ENCODE results near the gene SMARCA4.

The SMARCA4 gene

GRCh38 chr19:10963865-10964264, 3.0 kb downstream of the SMARCA4 start:
- Histone ChIP-seq H3K36me3 (ENCODE audit: control insufficient read depth, insufficient read depth, low read length) (peaks cover 34% of the 10 kb centered on the region), H3K4me3 (ENCODE audit: extremely low read depth, insufficient read depth, low read length, poor library complexity, severe bottlenecking) (no peak overlapping the region), H3K9me3 (ENCODE audit: control insufficient read depth, low read length) (no peaks in the 10 kb centered on the region), H3K27ac (ENCODE audit: low read depth, low read length, severe bottlenecking) (no peak overlapping the region), H3K4me1 (ENCODE audit: control insufficient read depth, insufficient read depth, low read length, poor library complexity, severe bottlenecking) (no peaks in the 10 kb centered on the region)
- 96 to 100% methylated on average over 3 to 4 of the region's 4 CpGs for WGBS, 2 experiments (ENCODE audit: insufficient coverage in 2 of 2)

GRCh38 chr19:10964903-10965302, 4.1 kb downstream of the SMARCA4 start:
- 97 to 98% methylated on average over 4 of the region's 4 CpGs for WGBS, 2 experiments (ENCODE audit: insufficient coverage in 2 of 2)

GRCh38 chr19:10965398-10965797, 4.6 kb downstream of the SMARCA4 start:
- 95 to 100% methylated on average over 3 of the region's 6 CpGs for WGBS, 2 experiments (ENCODE audit: insufficient coverage in 2 of 2)
- Histone ChIP-seq H3K4me1 (ENCODE audit: control insufficient read depth, insufficient read depth, low read length, poor library complexity, severe bottlenecking) (no peaks in the 10 kb centered on the region), H3K27ac (ENCODE audit: low read depth, low read length, severe bottlenecking) (no peak overlapping the region), H3K9me3 (ENCODE audit: control insufficient read depth, low read length) (no peaks in the 10 kb centered on the region), H3K4me3 (ENCODE audit: extremely low read depth, insufficient read depth, low read length, poor library complexity, severe bottlenecking) (no peak overlapping the region), H3K36me3 (ENCODE audit: control insufficient read depth, insufficient read depth, low read length) (peaks cover 41% of the 10 kb centered on the region)

More at GRCh38 chr19:10964903-10965302, 4.1 kb downstream of the SMARCA4 start:
- H3K27ac ChIP-seq (ENCODE audit: low read depth, low read length, severe bottlenecking), result no peak overlapping the region
- peaks cover 36% of the 10 kb centered on the region for H3K36me3 ChIP-seq (ENCODE audit: control insufficient read depth, insufficient read depth, low read length)
- H3K4me3 ChIP-seq (ENCODE audit: extremely low read depth, insufficient read depth, low read length, poor library complexity, severe bottlenecking), result no peak overlapping the region
- no peaks in the 10 kb centered on the region for H3K4me1 ChIP-seq (ENCODE audit: control insufficient read depth, insufficient read depth, low read length, poor library complexity, severe bottlenecking)
- no peaks in the 10 kb centered on the region for H3K9me3 ChIP-seq (ENCODE audit: control insufficient read depth, low read length)

- no peak overlapping the region for H3K4me3 ChIP-seq (ENCODE audit: extremely low read depth, insufficient read depth, low read length, poor library complexity, severe bottlenecking)
- H3K27ac ChIP-seq (ENCODE audit: low read depth, low read length, severe bottlenecking), result no peak overlapping the region
- WGBS, 2 experiments (ENCODE audit: insufficient coverage in 2 of 2), result 95 to 99% methylated on average over 7 of the region's 8 CpGs
- H3K4me1 ChIP-seq (ENCODE audit: control insufficient read depth, insufficient read depth, low read length, poor library complexity, severe bottlenecking), result no peaks in the 10 kb centered on the region
- H3K36me3 ChIP-seq (ENCODE audit: control insufficient read depth, insufficient read depth, low read length), result peaks cover 43% of the 10 kb centered on the region
- no peaks in the 10 kb centered on the region for H3K9me3 ChIP-seq (ENCODE audit: control insufficient read depth, low read length)
Observed at GRCh38 chr19:10966809-10967208, 6.0 kb downstream of the SMARCA4 start.

- H3K27ac ChIP-seq (ENCODE audit: low read depth, low read length, severe bottlenecking), result no peak overlapping the region
- WGBS, 2 experiments (ENCODE audit: insufficient coverage in 2 of 2), result 86 to 87% methylated on average over 8 of the region's 10 CpGs
- H3K36me3 ChIP-seq (ENCODE audit: control insufficient read depth, insufficient read depth, low read length), result peaks cover 48% of the 10 kb centered on the region
- H3K4me1 ChIP-seq (ENCODE audit: control insufficient read depth, insufficient read depth, low read length, poor library complexity, severe bottlenecking), result no peaks in the 10 kb centered on the region
- no peak overlapping the region for H3K4me3 ChIP-seq (ENCODE audit: extremely low read depth, insufficient read depth, low read length, poor library complexity, severe bottlenecking)
- no peaks in the 10 kb centered on the region for H3K9me3 ChIP-seq (ENCODE audit: control insufficient read depth, low read length)
Observed at GRCh38 chr19:10968527-10969135, 7.8 kb downstream of the SMARCA4 start.

GRCh38 chr19:10971107-10971726, 10.4 kb downstream of the SMARCA4 start:
- H3K27ac ChIP-seq (ENCODE audit: low read depth, low read length, severe bottlenecking), result no peak overlapping the region
- H3K9me3 ChIP-seq (ENCODE audit: control insufficient read depth, low read length), result no peaks in the 10 kb centered on the region
- H3K36me3 ChIP-seq (ENCODE audit: control insufficient read depth, insufficient read depth, low read length), result peaks cover 40% of the 10 kb centered on the region
- 96 to 97% methylated on average over 6 to 7 of the region's 8 CpGs for WGBS, 2 experiments (ENCODE audit: insufficient coverage in 2 of 2)
- peaks cover under 1% of the 10 kb centered on the region for H3K4me1 ChIP-seq (ENCODE audit: control insufficient read depth, insufficient read depth, low read length, poor library complexity, severe bottlenecking)
- H3K4me3 ChIP-seq (ENCODE audit: extremely low read depth, insufficient read depth, low read length, poor library complexity, severe bottlenecking), result no peak overlapping the region

- 94 to 95% methylated on average over 17 to 18 of the region's 19 CpGs for WGBS, 2 experiments (ENCODE audit: insufficient coverage in 2 of 2)
- H3K4me3 ChIP-seq (ENCODE audit: extremely low read depth, insufficient read depth, low read length, poor library complexity, severe bottlenecking), result no peak overlapping the region
- peaks cover 8% of the 10 kb centered on the region for H3K4me1 ChIP-seq (ENCODE audit: control insufficient read depth, insufficient read depth, low read length, poor library complexity, severe bottlenecking)
- H3K9me3 ChIP-seq (ENCODE audit: control insufficient read depth, low read length), result no peaks in the 10 kb centered on the region
- H3K27ac ChIP-seq (ENCODE audit: low read depth, low read length, severe bottlenecking), result no peak overlapping the region
- peaks cover 45% of the 10 kb centered on the region for H3K36me3 ChIP-seq (ENCODE audit: control insufficient read depth, insufficient read depth, low read length)
Observed at GRCh38 chr19:10975374-10976130, 14.7 kb downstream of the SMARCA4 start.

- H3K9me3 ChIP-seq (ENCODE audit: control insufficient read depth, low read length), result no peaks in the 10 kb centered on the region
- H3K4me3 ChIP-seq (ENCODE audit: extremely low read depth, insufficient read depth, low read length, poor library complexity, severe bottlenecking), result no peak overlapping the region
- peaks cover 50% of the 10 kb centered on the region for H3K36me3 ChIP-seq (ENCODE audit: control insufficient read depth, insufficient read depth, low read length)
- H3K4me1 ChIP-seq (ENCODE audit: control insufficient read depth, insufficient read depth, low read length, poor library complexity, severe bottlenecking), result peaks cover 12% of the 10 kb centered on the region
- H3K27ac ChIP-seq (ENCODE audit: low read depth, low read length, severe bottlenecking), result no peak overlapping the region
- 92 to 95% methylated on average over 12 to 17 of the region's 19 CpGs for WGBS, 2 experiments (ENCODE audit: insufficient coverage in 2 of 2)
Observed at GRCh38 chr19:10976131-10976892, 15.5 kb downstream of the SMARCA4 start.

- Histone ChIP-seq H3K36me3 (ENCODE audit: control insufficient read depth, insufficient read depth, low read length) (peaks cover 46% of the 10 kb centered on the region), H3K9me3 (ENCODE audit: control insufficient read depth, low read length) (no peaks in the 10 kb centered on the region), H3K4me3 (ENCODE audit: extremely low read depth, insufficient read depth, low read length, poor library complexity, severe bottlenecking) (no peak overlapping the region), H3K27ac (ENCODE audit: low read depth, low read length, severe bottlenecking) (no peak overlapping the region), H3K4me1 (ENCODE audit: control insufficient read depth, insufficient read depth, low read length, poor library complexity, severe bottlenecking) (peaks cover 13% of the 10 kb centered on the region)
- WGBS, 2 experiments (ENCODE audit: insufficient coverage in 2 of 2), result 100% methylated on average over 4 to 5 of the region's 5 CpGs
Observed at GRCh38 chr19:10977742-10978092, 16.9 kb downstream of the SMARCA4 start.

- WGBS, 2 experiments (ENCODE audit: insufficient coverage in 2 of 2), result 93 to 95% methylated on average over 15 of the region's 15 CpGs
- peaks cover 13% of the 10 kb centered on the region for H3K4me1 ChIP-seq (ENCODE audit: control insufficient read depth, insufficient read depth, low read length, poor library complexity, severe bottlenecking)
- H3K4me3 ChIP-seq (ENCODE audit: extremely low read depth, insufficient read depth, low read length, poor library complexity, severe bottlenecking), result no peak overlapping the region
- H3K9me3 ChIP-seq (ENCODE audit: control insufficient read depth, low read length), result no peaks in the 10 kb centered on the region
- H3K36me3 ChIP-seq (ENCODE audit: control insufficient read depth, insufficient read depth, low read length), result peaks cover 58% of the 10 kb centered on the region
- no peak overlapping the region for H3K27ac ChIP-seq (ENCODE audit: low read depth, low read length, severe bottlenecking)
Observed at GRCh38 chr19:10979951-10980381, 19.1 kb downstream of the SMARCA4 start.
